T-helper 1 cell treated with Interleukin-12 subunit alpha and Interleukin-12 subunit beta and Interleukin-4 antibody, amounts not matched to agents 30 μg/mL and 1 μg/mL, for 36 hours (primary cell): Measurements from ENCODE around the gene FAP.

Experiments
- H3K27ac Mint-ChIP-seq: one replicate; pipeline ENCODE4 v1.8.0; 2021; ENCODE audit warnings: mild to moderate bottlenecking, mixed read lengths
- H3K27me3 Mint-ChIP-seq: one replicate; pipeline ENCODE4 v1.8.0; 2021; ENCODE audit warnings: low read depth, mixed read lengths
- H3K36me3 Mint-ChIP-seq: one replicate; pipeline ENCODE4 v1.8.0; 2021; ENCODE audit warnings: low read depth, mixed read lengths
- H3K4me1 Mint-ChIP-seq: one replicate; pipeline ENCODE4 v1.8.0; 2021; ENCODE audit warnings: low read depth, mixed read lengths
- H3K4me3 Mint-ChIP-seq: one replicate; pipeline ENCODE4 v1.8.0; 2021; ENCODE audit warnings: mild to moderate bottlenecking, moderate library complexity, mixed read lengths
- H3K9me3 Mint-ChIP-seq: one replicate; pipeline ENCODE4 v1.8.0; 2021; ENCODE audit warnings: mixed read lengths

FAP gene

DNA sequence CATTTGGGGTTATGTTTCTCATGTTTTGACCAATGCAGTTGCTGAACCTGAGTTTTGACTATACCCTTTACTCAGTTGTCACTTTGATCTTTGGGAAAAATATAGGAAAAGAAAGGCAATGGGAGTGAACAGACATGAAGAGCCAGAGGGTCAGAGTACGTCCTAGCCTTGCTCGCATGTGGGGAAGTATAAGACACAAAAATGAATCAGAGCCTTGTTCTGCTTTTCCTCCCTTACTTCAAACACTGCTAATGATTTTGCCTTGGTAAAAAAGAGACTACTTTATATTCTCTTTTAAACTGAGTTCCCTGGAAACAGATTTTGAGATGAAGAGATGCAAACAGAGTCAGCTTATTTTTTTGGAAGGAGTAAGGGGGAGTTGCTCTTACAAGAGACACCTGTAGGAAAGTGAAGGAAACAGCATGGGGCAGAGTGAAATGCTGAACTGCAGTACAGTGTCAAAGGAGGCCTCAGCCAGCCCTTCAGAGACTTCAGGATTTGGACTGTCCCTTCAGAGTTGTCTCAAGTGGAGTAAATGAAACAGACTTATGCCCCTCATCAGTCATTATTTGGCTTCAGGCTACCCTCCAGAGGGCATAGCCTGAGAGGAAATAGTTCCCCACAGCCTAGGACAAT, 11.1 kb upstream of the FAP start:
- peaks cover 3% of the 10 kb centered on the region for H3K4me1 Mint-ChIP-seq
- no peaks in the 10 kb centered on the region for H3K36me3 Mint-ChIP-seq
- H3K4me3 Mint-ChIP-seq, result no peak overlapping the region
- peaks cover 19% of the 10 kb centered on the region for H3K27me3 Mint-ChIP-seq
- H3K27ac Mint-ChIP-seq, result no peak overlapping the region
- H3K9me3 Mint-ChIP-seq, result no peaks in the 10 kb centered on the region

DNA sequence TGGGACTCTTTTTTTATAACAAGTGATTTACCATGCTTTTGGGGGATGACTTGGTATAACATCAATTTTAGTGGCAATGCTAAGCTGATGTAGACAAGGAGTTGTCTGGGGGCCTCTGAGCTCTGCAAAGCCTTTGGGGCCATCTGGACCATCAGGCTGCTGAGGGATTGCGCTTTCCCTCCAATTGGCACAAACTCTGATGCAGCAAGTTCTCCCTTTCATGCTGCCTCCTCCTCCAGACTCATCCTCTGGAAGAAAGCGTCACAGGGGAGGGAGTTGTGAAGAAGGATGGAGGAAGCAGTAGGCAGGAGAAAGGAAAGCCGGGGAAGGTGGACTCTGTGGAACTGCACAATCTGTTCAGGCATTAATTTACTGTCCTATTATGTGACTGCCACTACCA, 10.2 kb upstream of the FAP start:
- no peak overlapping the region for H3K4me3 Mint-ChIP-seq
- H3K4me1 Mint-ChIP-seq, result peaks cover 3% of the 10 kb centered on the region
- peaks cover 23% of the 10 kb centered on the region for H3K27me3 Mint-ChIP-seq
- no peaks in the 10 kb centered on the region for H3K9me3 Mint-ChIP-seq
- H3K36me3 Mint-ChIP-seq, result no peaks in the 10 kb centered on the region
- no peak overlapping the region for H3K27ac Mint-ChIP-seq

DNA sequence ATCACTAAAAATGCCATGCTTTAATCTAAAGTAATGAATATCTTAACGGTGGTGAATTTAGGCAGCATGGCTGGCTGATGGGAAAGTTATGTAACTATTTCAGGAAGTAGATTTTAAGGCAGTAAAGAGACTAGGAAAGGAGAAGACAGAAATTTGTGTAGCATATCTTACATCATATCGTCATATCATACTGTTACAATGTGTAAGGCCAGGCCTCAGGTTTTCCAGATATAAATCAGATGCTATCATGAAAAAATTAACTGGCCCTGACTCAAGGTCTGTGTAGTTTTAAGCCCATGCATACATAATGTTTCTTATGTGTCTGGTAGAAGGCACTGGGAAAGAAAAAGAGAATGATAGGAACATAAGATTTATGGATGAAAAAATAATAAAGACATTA, 8.9 kb upstream of the FAP start:
- Mint-ChIP-seq H3K4me1 (no peaks in the 10 kb centered on the region), H3K4me3 (no peak overlapping the region), H3K27ac (no peak overlapping the region), H3K9me3 (no peaks in the 10 kb centered on the region), H3K36me3 (no peaks in the 10 kb centered on the region), H3K27me3 (peaks cover 17% of the 10 kb centered on the region)

- Mint-ChIP-seq H3K4me1 (no peaks in the 10 kb centered on the region), H3K27me3 (peaks cover 53% of the 10 kb centered on the region), H3K4me3 (no peak overlapping the region), H3K36me3 (no peaks in the 10 kb centered on the region), H3K9me3 (no peaks in the 10 kb centered on the region), H3K27ac (no peak overlapping the region)
Measured at GRCh38 chr2:162245781-162246180, 2.5 kb upstream of the FAP start.

DNA sequence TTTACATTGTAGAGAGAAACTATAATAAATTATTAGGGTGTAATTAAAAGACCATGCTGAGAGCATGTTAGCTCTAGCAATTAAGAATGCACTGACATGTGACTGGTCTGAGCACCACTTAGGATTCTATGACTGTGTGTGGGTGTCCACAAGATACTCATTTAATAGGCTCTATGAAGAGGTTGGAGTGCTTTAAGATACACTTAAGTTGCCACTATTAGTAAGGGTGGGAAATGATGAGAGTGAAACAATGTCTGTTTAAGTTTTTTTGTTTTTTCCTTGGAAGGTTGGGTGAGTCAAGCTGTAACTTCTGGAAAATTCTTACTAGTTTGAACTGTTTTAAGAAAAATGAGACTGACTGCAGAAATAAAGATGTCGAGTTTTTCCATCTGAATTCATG, 1.8 kb upstream of the FAP start:
- Mint-ChIP-seq H3K4me1 (no peaks in the 10 kb centered on the region), H3K27me3 (peaks cover 54% of the 10 kb centered on the region), H3K27ac (no peak overlapping the region), H3K4me3 (no peak overlapping the region), H3K36me3 (no peaks in the 10 kb centered on the region), H3K9me3 (no peaks in the 10 kb centered on the region)

- no peaks in the 10 kb centered on the region for H3K4me1 Mint-ChIP-seq
- H3K27me3 Mint-ChIP-seq, result peaks cover 57% of the 10 kb centered on the region
- H3K36me3 Mint-ChIP-seq, result no peaks in the 10 kb centered on the region
- no peak overlapping the region for H3K4me3 Mint-ChIP-seq
- no peaks in the 10 kb centered on the region for H3K9me3 Mint-ChIP-seq
- H3K27ac Mint-ChIP-seq, result no peak overlapping the region
Measured at GRCh38 chr2:162244541-162245031, 1.3 kb upstream of the FAP start.

DNA sequence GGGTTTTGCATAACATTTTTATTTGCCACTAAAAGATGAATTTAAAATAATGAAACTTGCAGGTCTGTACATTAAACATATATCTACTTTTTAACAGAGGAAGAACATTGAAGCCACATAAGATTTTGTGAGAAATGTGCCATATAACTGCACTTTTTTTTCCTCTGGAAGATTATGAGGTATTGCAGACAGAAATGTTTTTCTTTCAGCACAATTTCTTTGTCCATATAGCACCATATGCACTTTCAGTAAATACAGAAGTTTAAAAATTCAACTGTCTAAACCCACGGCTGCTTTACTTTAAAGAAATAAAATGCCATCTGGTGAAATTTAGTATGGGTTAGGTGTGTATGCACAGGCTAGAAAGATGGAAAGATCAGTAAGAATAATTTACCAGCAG, 470 bp upstream of the FAP start:
- H3K27ac Mint-ChIP-seq, result no peak overlapping the region
- H3K4me3 Mint-ChIP-seq, result no peak overlapping the region
- no peaks in the 10 kb centered on the region for H3K9me3 Mint-ChIP-seq
- no peaks in the 10 kb centered on the region for H3K4me1 Mint-ChIP-seq
- peaks cover 56% of the 10 kb centered on the region for H3K27me3 Mint-ChIP-seq
- no peaks in the 10 kb centered on the region for H3K36me3 Mint-ChIP-seq

DNA sequence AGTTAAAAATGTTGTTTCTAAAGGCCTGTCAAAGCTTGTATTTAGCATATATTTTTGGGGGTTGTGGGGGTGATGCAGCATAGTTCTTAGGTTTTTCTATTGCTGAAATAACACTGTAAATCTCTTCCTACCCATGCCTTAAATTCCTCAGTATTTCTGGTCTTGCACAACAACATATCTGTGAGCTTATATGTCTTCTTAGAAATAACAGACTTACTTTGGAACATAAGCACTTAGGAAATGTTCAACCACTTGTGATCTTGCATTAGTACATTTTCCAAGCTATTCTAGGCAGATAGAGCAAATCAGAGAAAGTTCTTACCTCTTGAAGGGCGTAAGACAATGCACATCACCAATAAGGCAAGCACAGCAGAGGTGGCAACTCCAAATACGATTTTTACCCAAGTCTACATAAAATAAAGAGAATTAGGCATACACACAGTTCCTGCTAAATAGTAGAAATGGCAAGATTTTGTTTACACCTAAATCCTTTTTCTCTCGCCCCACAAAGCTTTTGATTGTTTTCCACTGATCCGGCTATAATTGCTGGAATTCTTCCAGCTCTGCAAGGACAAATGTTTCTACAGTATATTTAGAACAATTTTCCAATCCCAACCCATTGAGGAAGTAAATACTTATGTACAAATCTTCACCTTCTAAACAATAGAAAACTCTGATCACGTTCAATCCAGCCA, 512 bp downstream of the FAP start:
- Mint-ChIP-seq H3K4me1 (no peaks in the 10 kb centered on the region), H3K4me3 (no peak overlapping the region), H3K9me3 (no peaks in the 10 kb centered on the region), H3K27ac (no peak overlapping the region), H3K27me3 (peaks cover 60% of the 10 kb centered on the region), H3K36me3 (no peaks in the 10 kb centered on the region)

DNA sequence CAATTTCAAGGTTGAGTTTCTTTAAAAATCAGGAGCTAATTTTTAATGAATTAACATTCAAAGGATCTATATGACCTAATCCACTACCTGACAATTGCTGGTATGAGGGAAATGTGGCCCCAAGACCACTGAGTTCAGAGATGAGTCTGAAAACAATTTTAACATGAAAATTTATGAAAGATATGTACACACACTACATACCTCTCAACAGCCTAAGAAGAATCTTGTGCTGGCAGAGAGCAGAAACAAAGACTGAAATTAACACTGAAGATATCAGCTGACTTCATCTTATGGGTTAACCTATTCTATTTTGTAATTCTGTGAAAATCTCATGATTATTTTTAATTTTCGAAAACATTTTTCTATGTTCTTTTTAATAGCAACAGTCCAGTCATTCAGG, 1.7 kb downstream of the FAP start:
- H3K27me3 Mint-ChIP-seq, result peaks cover 61% of the 10 kb centered on the region
- H3K27ac Mint-ChIP-seq, result no peak overlapping the region

DNA sequence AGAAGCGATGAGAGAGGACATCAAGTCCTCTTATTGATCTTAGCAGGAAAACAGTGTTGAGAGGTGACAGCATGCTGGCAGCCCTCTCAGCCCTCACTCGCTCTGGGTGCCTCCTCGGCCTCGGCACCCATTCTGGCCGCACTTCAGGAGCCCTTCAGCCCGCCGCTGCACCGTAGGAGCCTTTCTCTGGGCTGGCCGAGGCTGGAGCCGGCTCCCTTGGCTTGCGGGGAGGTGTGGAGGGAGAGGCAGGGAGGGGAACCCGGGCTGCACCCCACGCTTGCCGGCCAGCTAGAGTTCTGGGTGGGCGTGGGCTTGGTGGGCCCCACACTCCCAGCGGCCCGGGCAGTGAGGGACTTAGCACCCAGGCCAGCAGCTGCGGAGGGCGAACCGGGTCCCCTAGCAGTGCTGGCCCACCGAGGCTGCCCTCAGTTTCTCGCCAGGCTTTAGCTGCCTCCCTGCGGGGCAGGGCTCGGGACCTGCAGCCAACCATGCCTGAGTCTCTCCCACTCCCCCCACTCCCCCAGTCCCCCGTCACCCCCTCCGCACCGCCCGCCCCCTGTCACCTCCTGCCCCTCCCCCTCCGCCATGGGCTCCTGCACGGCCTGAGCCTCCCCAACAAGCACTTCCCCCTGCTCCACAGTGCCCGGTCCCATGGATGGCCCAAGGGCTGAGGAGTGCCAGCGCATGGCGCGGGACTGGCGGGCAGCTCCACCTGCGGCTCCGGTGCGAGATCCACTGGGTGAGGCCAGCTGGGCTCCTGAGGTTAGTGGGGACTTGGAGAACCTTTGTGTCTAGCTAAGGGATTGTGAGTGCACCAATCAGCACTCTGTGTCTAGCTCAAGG, 8.4 kb downstream of the FAP start:
- Mint-ChIP-seq H3K27ac (no peak overlapping the region), H3K27me3 (peaks cover 47% of the 10 kb centered on the region), H3K36me3 (no peaks in the 10 kb centered on the region), H3K4me1 (no peaks in the 10 kb centered on the region), H3K9me3 (no peaks in the 10 kb centered on the region), H3K4me3 (no peak overlapping the region)

More for the DNA sequence above, 1.7 kb downstream of the FAP start:
- no peaks in the 10 kb centered on the region for H3K9me3 Mint-ChIP-seq
- no peak overlapping the region for H3K4me3 Mint-ChIP-seq
- H3K36me3 Mint-ChIP-seq, result no peaks in the 10 kb centered on the region
- H3K4me1 Mint-ChIP-seq, result no peaks in the 10 kb centered on the region

GRCh38 chr2:162233197-162233596, 10.0 kb downstream of the FAP start:
- no peak overlapping the region for H3K4me3 Mint-ChIP-seq
- H3K27me3 Mint-ChIP-seq, result peaks cover 41% of the 10 kb centered on the region
- no peaks in the 10 kb centered on the region for H3K36me3 Mint-ChIP-seq
- H3K4me1 Mint-ChIP-seq, result no peaks in the 10 kb centered on the region
- H3K9me3 Mint-ChIP-seq, result no peaks in the 10 kb centered on the region
- H3K27ac Mint-ChIP-seq, result no peak overlapping the region

DNA sequence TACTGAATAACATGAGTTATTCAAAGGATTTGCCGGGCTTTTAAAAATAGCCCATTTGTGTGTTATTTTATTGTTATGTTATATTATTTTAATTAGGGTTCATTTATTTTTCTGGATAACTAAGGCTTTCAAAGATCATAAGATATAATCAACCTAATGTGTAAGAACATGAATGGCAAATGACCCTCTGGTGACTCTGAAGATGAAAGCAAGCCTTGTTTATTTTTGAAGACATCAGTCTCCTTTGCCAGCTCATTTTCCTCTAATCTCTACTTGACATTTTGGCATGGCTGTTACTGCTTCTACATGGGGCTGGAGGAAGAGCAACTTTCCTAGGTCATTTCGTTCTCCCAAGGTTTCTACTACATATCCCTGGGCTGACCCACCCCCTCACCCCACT, 10.6 kb downstream of the FAP start:
- H3K4me3 Mint-ChIP-seq, result no peak overlapping the region
- no peaks in the 10 kb centered on the region for H3K36me3 Mint-ChIP-seq

DNA sequence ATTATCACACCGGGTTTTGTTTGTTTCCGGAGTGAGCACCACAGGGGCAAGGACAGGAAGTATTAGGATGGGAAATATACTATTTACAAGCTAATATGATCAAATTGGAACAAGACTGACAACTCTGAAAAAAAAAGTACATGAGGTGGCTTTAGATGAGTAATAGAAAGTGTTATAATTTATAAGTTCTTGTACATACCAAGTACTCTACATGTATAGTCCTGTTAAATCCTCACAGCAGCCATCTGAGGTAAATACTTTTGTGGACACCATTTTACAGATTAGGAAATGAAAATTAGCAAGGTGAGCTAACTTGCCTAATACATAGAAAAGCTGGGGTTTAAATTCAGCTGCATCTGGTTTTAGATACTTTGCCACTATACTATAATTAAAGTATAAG, 11.2 kb downstream of the FAP start:
- Mint-ChIP-seq H3K27ac (no peak overlapping the region), H3K9me3 (no peaks in the 10 kb centered on the region), H3K27me3 (peaks cover 44% of the 10 kb centered on the region), H3K4me1 (no peaks in the 10 kb centered on the region), H3K4me3 (no peak overlapping the region), H3K36me3 (no peaks in the 10 kb centered on the region)

More for the DNA sequence above, 10.6 kb downstream of the FAP start:
- Mint-ChIP-seq H3K9me3 (no peaks in the 10 kb centered on the region), H3K27me3 (peaks cover 42% of the 10 kb centered on the region), H3K4me1 (no peaks in the 10 kb centered on the region), H3K27ac (no peak overlapping the region)

- H3K27me3 Mint-ChIP-seq, result peaks cover 45% of the 10 kb centered on the region
- no peaks in the 10 kb centered on the region for H3K36me3 Mint-ChIP-seq
- no peak overlapping the region for H3K4me3 Mint-ChIP-seq
- H3K4me1 Mint-ChIP-seq, result no peaks in the 10 kb centered on the region
- no peaks in the 10 kb centered on the region for H3K9me3 Mint-ChIP-seq
- H3K27ac Mint-ChIP-seq, result no peak overlapping the region
Measured at GRCh38 chr2:162230761-162231160, 12.5 kb downstream of the FAP start.

DNA sequence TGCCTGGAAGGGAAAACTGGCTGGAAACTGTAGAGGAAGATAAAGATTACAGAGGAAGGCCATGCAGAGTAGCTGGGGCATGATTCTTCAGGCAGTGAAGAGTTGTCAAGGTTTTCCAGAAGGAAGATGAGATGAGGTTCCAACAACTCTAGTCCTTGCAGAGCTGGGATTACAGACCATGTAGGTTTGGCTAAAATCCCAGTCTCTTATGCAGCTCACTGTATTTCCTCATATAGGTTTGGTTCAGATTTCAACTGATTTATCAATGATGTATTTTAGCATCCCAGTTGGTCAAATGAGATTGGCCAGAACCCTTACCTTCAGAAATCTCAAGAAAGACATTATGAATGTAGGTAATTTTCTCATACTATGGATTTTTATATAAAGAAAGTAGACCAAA, 16.4 kb downstream of the FAP start:
- Mint-ChIP-seq H3K27me3 (peaks cover 65% of the 10 kb centered on the region), H3K4me3 (no peak overlapping the region), H3K4me1 (no peaks in the 10 kb centered on the region), H3K36me3 (no peaks in the 10 kb centered on the region), H3K9me3 (no peaks in the 10 kb centered on the region), H3K27ac (no peak overlapping the region)
